BLaER1 (cell line): ENCODE data around the gene PRKCE.
A peak's percentile ranks its signal among the peaks of the same experiment; 100 is the strongest.

Source experiments
- H3K27ac ChIP-seq: shearing (Covaris generic); formaldehyde crosslinking; 2 replicates; pipeline ENCODE4 v1.8.1; 2022
- H3K27me3 ChIP-seq: shearing (Covaris generic); formaldehyde crosslinking; 2 replicates; pipeline ENCODE4 v1.8.1; 2022
- H3K36me3 ChIP-seq: shearing (Covaris generic); formaldehyde crosslinking; 2 replicates; pipeline ENCODE4 v1.8.1; 2022
- H3K4me1 ChIP-seq: shearing (Covaris generic); formaldehyde crosslinking; 2 replicates; pipeline ENCODE4 v1.8.1; 2022
- H3K4me2 ChIP-seq: shearing (Covaris generic); formaldehyde crosslinking; 2 replicates; pipeline ENCODE4 v1.8.1; 2022
- H3K4me3 ChIP-seq: shearing (Covaris generic); formaldehyde crosslinking; 2 replicates; pipeline ENCODE4 v1.8.1; 2022
- H3K9ac ChIP-seq: shearing (Covaris generic); formaldehyde crosslinking; 2 replicates; pipeline ENCODE4 v1.8.1; 2022
- H3K9me3 ChIP-seq: shearing (Covaris generic); formaldehyde crosslinking; 2 replicates; pipeline ENCODE4 v1.8.1; 2022
- H4K20me1 ChIP-seq: shearing (Covaris generic); formaldehyde crosslinking; 2 replicates; pipeline ENCODE4 v1.8.1; 2022
- Cebpa-rat ChIP-seq: shearing (Covaris generic); IDR thresholded peaks from 2 replicates; pipeline ENCODE4 v1.8.1; 2022

The PRKCE gene

GRCh38 chr2:45804987-45805755, 153.7 kb downstream of the PRKCE start:
- Histone ChIP-seq H3K36me3 (peaks cover 43% of the 10 kb centered on the region), H3K4me2 (0 out of 2 replicates have a peak overlapping the region, but pooled peaks have one; percentile 9), H4K20me1 (peaks cover 100% of the 10 kb centered on the region), H3K9ac (no peak overlapping the region), H3K9me3 (no peaks in the 10 kb centered on the region), H3K27ac (no peak overlapping the region), H3K4me3 (no peak overlapping the region), H3K4me1 (peaks cover 54% of the 10 kb centered on the region), H3K27me3 (no peaks in the 10 kb centered on the region)
- no peak for TF ChIP-seq Cebpa-rat

DNA sequence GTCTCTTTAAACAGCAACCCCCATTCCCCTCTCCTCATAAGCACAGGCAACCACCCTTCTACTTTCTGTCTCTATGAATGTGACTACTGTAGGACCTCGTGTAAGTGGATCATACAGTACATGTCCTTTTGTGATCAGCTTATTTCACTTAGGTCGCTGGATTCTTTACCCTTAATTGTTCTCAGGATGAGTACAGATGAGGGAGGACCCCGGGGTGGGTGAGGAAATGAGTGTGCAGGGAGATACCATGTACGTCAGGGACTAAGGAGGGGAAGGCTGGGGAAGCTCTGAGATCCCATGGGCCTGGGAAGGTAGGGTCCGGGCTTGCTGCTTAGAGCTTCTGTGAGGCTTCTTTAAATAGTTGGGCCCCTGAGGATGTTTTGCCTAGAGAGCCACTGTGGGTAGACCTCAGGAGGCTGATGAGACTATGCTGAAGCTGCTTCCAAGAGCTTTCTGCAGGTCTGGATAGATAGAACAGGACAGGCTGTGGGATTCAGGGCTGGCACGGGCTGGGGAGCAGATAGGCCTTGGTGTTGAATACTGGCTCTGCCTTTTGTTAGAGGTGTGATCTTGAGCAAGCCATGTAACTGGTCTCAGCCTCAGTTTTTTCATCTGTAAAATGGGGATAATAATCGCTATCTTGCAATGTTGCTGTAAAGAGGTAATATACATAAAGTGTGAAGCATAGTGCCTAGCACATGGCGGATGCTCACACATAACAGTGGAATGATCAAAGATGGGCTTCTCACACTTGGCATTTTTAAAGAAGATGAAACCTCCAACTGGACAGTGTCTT, 155.3 kb downstream of the PRKCE start:
- peak overlapping the region; percentile 15; the same call in 1 of the 2 replicates for H3K4me2 ChIP-seq
- peaks cover 45% of the 10 kb centered on the region for H3K4me1 ChIP-seq
- H4K20me1 ChIP-seq, result peaks cover 100% of the 10 kb centered on the region
- no peak overlapping the region for H3K9ac ChIP-seq
- peaks cover 43% of the 10 kb centered on the region for H3K36me3 ChIP-seq
- H3K27me3 ChIP-seq, result no peaks in the 10 kb centered on the region
- H3K9me3 ChIP-seq, result no peaks in the 10 kb centered on the region
- no peak for TF ChIP-seq Cebpa-rat
- H3K27ac ChIP-seq, result peak overlapping the region; percentile 8; the same call in 1 of the 2 replicates
- no peak overlapping the region for H3K4me3 ChIP-seq

DNA sequence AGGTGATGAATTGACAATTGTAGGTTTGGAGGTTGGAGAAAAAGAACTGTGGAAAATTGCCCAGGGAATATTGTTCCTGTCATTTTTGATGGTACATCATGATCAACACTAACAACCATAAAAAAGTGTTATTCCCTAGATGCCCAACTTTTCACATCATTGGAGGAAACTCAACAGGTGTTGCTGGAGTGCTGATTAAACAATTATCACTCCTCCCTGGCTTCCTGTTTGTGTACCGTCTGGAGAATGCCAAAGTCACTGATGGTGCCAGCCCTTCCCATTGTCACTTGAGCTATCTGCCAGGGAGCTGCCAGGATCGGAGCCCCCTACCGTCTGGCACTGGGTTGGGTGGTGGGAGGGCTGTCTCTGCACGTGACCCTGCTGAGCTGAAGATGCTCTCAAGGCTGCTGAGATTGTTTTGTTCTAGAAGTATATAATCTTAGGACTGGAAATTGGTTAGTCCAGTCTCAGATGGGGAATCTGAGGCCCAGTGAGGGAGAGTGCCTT, 156.9 kb downstream of the PRKCE start:
- no peak overlapping the region for H3K9ac ChIP-seq

DNA sequence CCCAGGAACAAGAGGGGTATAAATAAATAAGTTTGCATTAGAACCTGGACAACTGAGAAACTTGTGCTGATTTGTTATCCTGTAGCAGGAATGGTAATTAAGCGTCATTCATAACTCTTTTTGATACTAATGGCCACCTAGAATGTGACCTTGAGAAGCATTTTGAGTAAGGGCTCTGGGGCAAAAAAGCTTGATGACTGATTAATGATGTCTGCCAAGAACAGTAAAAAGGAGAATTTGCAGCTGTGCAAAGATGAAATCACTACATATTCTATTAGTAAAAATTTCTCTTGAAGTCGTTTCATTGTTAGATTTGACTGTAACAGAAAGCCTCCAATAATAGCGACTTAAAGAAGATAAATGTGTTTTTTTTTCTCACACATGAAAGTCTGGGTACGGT, 157.7 kb downstream of the PRKCE start:
- H3K4me3 ChIP-seq, result no peak overlapping the region
- H3K4me1 ChIP-seq, result peaks cover 66% of the 10 kb centered on the region
- peaks cover 46% of the 10 kb centered on the region for H3K36me3 ChIP-seq
- H3K9me3 ChIP-seq, result no peaks in the 10 kb centered on the region
- no peak overlapping the region for H3K9ac ChIP-seq
- no peak for TF ChIP-seq Cebpa-rat
- peaks cover 100% of the 10 kb centered on the region for H4K20me1 ChIP-seq
- H3K27ac ChIP-seq, result no peak overlapping the region
- H3K27me3 ChIP-seq, result no peaks in the 10 kb centered on the region
- no peak overlapping the region for H3K4me2 ChIP-seq

More for the DNA sequence above, 156.9 kb downstream of the PRKCE start:
- Histone ChIP-seq H3K4me2 (no peak overlapping the region), H3K27ac (no peak overlapping the region), H3K9me3 (no peaks in the 10 kb centered on the region), H3K27me3 (no peaks in the 10 kb centered on the region), H4K20me1 (peaks cover 100% of the 10 kb centered on the region), H3K4me1 (peaks cover 61% of the 10 kb centered on the region), H3K36me3 (peaks cover 51% of the 10 kb centered on the region), H3K4me3 (no peak overlapping the region)
- TF ChIP-seq Cebpa-rat, result no peak

- H3K27ac ChIP-seq, result no peak overlapping the region
- no peaks in the 10 kb centered on the region for H3K9me3 ChIP-seq
- H3K9ac ChIP-seq, result no peak overlapping the region
- no peak overlapping the region for H3K4me3 ChIP-seq
- TF ChIP-seq Cebpa-rat, result no peak
- H3K4me2 ChIP-seq, result no peak overlapping the region
- H3K27me3 ChIP-seq, result no peaks in the 10 kb centered on the region
- H3K4me1 ChIP-seq, result peaks cover 67% of the 10 kb centered on the region
- H3K36me3 ChIP-seq, result peaks cover 48% of the 10 kb centered on the region
- peaks cover 100% of the 10 kb centered on the region for H4K20me1 ChIP-seq
Observed at GRCh38 chr2:45812011-45812500, 160.6 kb downstream of the PRKCE start.

DNA sequence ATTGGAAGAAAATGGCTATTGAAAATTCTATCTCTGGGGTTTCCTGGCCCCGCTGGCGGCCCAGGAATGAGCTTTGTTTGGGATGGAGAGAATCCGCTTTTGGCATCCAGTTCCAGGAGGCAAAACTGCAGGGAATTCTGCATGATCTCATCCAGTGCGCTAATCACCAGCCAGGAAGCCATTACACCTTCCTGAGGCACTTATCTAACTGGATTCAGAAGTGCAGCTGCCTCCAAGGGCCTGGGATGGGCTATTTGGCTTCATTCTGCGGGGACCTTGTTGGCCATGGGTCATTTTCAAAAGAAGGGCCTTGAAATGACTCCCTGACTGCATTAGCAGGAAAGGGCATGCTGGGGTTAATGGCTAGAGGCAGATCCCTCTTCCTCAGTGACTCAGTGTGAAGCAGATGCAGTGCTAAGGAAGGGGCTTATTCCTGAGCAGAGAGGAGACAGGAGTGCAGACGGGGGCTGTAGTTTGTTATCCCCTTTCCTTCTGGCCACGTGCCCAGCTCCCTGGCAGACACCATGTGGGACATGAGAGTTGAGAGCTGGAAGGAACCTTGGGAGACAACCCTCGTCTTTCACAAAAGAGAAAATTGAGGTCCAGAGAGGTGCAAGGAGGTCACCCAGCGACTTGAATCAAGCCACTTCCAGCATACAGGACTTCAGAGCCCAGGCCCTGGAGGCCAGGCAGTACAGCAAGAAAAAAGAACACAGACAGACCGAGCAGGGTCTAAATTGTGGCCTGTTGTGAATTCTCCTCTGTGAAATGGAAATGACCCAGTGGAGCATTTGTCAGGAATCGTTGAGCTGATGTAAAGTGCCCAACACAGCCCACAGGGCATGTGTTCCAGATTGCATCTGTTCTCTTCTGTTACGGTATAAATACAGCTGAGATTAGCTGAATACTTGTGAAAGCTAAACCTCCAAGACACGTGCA, 161.8 kb downstream of the PRKCE start:
- Histone ChIP-seq H3K4me1 (peaks cover 67% of the 10 kb centered on the region), H3K4me3 (no peak overlapping the region), H3K36me3 (peaks cover 39% of the 10 kb centered on the region), H3K27ac (peak overlapping the region; percentile 20; the same call in 1 of the 2 replicates), H3K4me2 (peak overlapping the region; percentile 8; the same call in 1 of the 2 replicates), H3K27me3 (no peaks in the 10 kb centered on the region), H4K20me1 (peaks cover 100% of the 10 kb centered on the region), H3K9ac (no peak overlapping the region), H3K9me3 (no peaks in the 10 kb centered on the region)
- TF ChIP-seq Cebpa-rat, result no peak

DNA sequence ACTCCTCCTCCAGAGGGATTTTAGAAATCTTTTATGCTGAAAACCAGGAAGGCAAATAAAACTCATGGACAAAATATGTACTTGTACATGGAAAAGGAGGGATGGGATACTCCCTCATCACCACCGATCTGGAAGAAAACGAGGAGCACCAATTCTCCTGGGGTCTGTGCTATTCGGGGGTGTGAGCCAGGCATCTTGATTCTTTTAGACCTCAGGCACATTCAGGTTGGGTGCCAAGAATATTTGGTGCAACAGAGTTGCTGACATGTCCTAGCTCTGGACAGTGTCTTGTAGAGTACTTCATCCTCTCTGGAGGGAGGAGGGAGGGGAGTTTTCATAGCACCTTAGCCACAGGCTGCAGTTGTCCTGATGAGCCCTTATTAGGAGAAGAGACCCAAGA, 163.0 kb downstream of the PRKCE start:
- no peak for TF ChIP-seq Cebpa-rat
- Histone ChIP-seq H4K20me1 (peaks cover 100% of the 10 kb centered on the region), H3K9me3 (no peaks in the 10 kb centered on the region), H3K4me2 (peak overlapping the region; percentile 32; the same call in 1 of the 2 replicates), H3K4me3 (no peak overlapping the region), H3K4me1 (peaks cover 78% of the 10 kb centered on the region), H3K27me3 (no peaks in the 10 kb centered on the region), H3K36me3 (peaks cover 38% of the 10 kb centered on the region), H3K27ac (peak overlapping the region; percentile 19; the same call in 1 of the 2 replicates), H3K9ac (no peak overlapping the region)

- H3K36me3 ChIP-seq, result peaks cover 37% of the 10 kb centered on the region
- H3K4me3 ChIP-seq, result no peak overlapping the region
- H3K9me3 ChIP-seq, result no peaks in the 10 kb centered on the region
- peaks cover 84% of the 10 kb centered on the region for H3K4me1 ChIP-seq
- H3K27ac ChIP-seq, result peak overlapping the region; percentile 19; the same call in 1 of the 2 replicates
- peak overlapping the region; percentile 32; the same call in 1 of the 2 replicates for H3K4me2 ChIP-seq
- no peak overlapping the region for H3K9ac ChIP-seq
- TF ChIP-seq Cebpa-rat, result no peak
- H3K27me3 ChIP-seq, result no peaks in the 10 kb centered on the region
- peaks cover 100% of the 10 kb centered on the region for H4K20me1 ChIP-seq
Observed at GRCh38 chr2:45814951-45815621, 163.6 kb downstream of the PRKCE start.
